HPDE6-E6E7 (cell line): ENCODE data around the gene MTARC1.
A peak's percentile ranks its signal among the peaks of the same experiment; 100 is the strongest.

Experiments
- DNase-seq: peaks from one replicate; pipeline ENCODE4 v3.0.0; 2011; ENCODE audit warnings: missing footprints; ENCODE audit errors: extremely low spot score

The MTARC1 gene

DNA sequence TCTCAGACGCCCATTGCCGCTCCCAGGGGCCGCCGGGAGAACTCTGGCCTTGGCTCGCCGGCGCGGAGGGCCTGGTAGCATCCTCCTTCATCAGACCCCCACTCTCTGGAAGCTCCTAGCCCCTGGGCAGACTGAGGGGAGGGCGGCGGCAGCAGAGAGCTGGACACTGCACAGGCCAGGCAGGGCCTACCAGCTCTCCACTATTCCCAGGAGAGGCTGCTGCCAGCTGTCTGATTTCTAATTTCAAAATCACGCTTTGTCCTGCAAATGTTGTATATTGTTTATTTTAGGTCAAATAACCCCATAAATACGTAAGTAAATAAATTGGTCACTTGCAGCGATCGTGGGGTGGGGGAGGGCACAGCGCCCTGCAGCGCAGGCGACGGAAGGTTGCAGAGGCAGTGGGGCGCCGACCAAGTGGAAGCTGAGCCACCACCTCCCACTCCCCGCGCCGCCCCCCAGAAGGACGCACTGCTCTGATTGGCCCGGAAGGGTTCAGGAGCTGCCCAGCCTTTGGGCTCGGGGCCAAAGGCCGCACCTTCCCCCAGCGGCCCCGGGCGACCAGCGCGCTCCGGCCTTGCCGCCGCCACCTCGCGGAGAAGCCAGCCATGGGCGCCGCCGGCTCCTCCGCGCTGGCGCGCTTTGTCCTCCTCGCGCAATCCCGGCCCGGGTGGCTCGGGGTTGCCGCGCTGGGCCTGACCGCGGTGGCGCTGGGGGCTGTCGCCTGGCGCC, at the start of gene MTARC1:
TSS of gene MTARC1 (plus strand) at position 577 of the 732 bp plus-strand sequence. CDS start at position 609, 32 bp downstream.
- peak; percentile 59 for DNase-seq

- no peak for DNase-seq
These were observed 45.4 kb upstream of the MTARC1 start for GRCh38 chr1:220741349-220741748.

DNA sequence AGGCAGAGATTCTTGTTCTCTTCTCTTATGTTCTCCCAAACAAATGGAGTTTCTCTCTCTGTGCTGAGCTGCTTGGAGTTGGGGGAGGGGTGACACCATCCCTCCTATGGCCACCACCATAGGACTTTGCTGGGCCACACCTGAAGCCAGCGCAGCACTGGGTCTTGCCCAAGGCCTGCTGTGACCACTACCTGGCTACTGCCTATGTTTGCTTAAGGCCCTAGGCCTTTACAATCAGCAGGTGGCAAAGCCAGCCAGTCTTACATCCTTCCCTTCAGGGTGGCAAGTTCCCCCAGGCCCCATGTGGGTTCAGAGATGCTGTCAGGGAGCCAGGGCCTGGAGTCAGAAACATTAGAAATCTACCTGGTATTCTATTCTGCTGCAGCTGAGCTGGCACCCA, 44.9 kb upstream of the MTARC1 start:
- DNase-seq: no peak

DNA sequence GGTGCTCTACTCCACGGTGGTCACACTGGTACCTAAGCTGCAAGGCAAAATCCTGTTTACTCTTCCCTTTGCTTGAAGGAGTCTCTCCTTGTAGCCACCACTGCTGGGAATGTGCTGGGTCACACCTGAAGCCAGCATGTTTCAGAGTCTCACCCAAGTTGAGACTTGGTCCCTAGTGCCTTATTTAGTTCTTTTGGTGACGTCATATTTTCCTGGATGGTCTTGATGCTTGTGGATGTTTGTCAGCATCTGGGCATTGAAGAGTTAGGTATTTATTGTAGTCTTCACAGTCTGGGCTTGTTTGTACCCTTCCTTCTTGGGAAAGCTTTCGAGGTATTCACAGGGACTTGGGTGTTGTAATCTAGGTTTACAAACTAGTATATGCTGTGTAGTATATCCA, 44.2 kb upstream of the MTARC1 start:
- DNase-seq: no peak

- no peak for DNase-seq
These were observed 39.9 kb upstream of the MTARC1 start for GRCh38 chr1:220746851-220747250.

GRCh38 chr1:220747437-220748088, 39.1 kb upstream of the MTARC1 start:
- no peak for DNase-seq

DNA sequence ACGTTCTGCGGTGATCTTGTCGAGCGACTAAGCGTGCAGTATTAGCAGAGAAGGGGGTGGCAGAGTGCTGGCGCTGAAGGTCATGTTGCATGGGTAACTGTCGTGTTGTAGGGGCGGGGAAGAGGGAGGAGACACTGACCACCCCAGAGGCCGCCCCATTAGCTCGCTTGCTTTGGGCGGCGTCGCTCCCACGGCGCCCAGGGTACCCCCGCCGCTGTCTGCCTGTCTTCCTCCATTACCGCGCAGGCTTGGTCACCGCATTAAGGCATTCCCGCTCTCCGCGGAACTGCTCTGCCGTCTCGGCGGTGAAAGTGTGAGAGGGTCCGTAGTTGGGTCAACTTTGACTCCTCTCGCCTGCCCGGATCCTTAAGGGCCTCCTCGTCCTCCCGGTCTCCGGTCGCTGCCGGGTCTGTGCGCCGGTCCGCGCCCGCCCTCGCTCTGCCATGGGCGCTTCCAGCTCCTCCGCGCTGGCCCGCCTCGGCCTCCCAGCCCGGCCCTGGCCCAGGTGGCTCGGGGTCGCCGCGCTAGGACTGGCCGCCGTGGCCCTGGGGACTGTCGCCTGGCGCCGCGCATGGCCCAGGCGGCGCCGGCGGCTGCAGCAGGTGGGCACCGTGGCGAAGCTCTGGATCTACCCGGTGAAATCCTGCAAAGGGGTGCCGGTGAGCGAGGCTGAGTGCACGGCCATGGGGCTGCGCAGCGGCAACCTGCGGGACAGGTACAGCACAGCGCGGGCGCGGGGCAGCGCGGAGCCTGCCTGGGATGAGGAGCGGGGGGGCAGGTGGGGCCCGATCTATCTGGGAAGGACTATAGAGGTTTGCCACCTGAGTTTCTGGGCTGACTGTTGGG, 38.4 kb upstream of the MTARC1 start, which contains the start of gene MTARC2:
TSS of gene MTARC2 (plus strand) at position 234 of the 846 bp plus-strand sequence. CDS start at position 444, 210 bp downstream.
- DNase-seq: peak; percentile 62

DNA sequence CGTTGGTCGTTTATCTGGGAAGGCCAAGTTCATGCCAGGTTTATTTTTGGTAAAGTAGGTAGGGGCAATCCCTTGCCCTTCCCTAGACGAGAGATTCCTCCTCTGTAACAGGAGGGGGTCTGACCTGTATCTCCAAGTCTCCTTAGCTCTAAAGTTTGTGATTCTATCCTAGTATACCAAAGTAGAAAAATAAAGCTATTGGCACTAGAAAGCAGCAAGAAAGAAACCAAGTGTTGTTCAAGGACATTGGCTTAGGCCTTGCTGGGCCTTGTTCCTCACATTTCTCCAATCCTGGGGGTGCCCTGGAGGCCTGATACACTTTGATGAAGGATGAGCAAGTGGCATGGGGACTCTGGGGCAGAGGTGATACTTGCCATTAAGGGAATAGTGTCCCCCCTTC, 37.8 kb upstream of the MTARC1 start:
- no peak for DNase-seq

- no peak for DNase-seq
These were observed 36.6 kb upstream of the MTARC1 start for GRCh38 chr1:220750131-220750515.

DNA sequence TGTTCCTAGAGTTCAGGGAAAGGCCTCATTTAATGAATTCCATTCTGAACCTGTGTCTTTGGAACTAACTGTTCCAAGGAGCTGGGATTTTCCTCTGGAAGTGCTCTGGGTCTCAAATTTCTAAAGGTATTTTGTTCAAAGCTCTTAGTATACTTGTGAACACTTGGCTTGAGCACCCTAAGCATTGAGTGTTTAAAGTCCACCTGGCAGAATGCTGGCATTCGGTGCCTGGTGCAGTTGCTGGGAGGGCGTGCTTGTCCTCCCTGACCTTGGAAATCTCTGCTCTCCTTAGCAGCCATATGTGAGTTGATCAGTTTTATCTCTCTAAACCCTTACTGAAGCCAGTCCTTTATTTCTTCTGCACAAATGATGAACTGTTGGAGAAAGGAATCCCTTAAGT, 35.6 kb upstream of the MTARC1 start:
- no peak for DNase-seq

- no peak for DNase-seq
These were observed 32.3 kb upstream of the MTARC1 start for GRCh38 chr1:220754212-220754917.

GRCh38 chr1:220754918-220755295, 31.8 kb upstream of the MTARC1 start:
- DNase-seq: no peak

- DNase-seq: no peak
These were observed 31.4 kb upstream of the MTARC1 start for GRCh38 chr1:220755309-220755708.

GRCh38 chr1:220757441-220757840, 29.3 kb upstream of the MTARC1 start:
- no peak for DNase-seq

DNA sequence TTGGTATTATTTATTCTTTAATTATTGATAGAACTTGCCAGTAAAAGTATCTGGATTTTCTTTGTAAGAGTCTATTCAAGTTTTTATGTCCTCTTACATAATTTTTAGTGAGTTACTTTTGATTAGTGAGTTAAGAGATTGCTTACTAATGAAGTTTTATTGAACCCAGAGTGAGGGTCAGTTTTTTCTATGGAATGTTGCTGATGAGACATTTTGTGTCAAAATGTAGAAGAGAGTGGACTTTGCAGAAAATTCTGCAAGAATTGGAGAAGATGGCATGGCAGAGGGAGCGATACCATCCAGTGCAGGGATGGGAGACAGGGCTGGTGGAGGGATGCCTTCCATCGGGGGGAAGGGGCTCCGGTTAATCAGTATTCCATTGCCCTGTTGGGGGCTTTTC, 27.6 kb upstream of the MTARC1 start:
- no peak for DNase-seq

- no peak for DNase-seq
These were observed 24.9 kb upstream of the MTARC1 start for GRCh38 chr1:220761688-220762427.

DNA sequence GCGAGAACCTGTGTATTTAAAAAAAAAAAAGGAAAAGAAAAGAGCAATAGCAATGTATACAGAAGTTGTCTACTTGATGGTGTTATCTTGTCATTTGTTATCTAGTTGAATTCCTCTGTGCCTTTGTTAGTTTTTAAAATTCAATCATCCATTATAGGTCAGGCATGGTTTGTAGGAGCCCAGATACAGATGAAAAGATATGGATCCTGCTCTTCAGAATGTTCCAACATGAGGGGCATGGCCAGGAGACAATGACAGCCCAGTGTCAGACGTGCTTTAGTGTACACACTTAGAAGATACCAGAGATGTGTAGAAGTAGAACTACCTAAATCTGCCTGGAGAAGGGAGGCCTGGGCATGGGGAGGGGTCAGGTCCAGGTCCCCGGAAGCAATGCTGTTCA, 22.0 kb upstream of the MTARC1 start:
- no peak for DNase-seq

GRCh38 chr1:220767312-220768125, 19.2 kb upstream of the MTARC1 start:
- no peak for DNase-seq

- DNase-seq: no peak
These were observed 18.5 kb upstream of the MTARC1 start for GRCh38 chr1:220768126-220768601.

DNA sequence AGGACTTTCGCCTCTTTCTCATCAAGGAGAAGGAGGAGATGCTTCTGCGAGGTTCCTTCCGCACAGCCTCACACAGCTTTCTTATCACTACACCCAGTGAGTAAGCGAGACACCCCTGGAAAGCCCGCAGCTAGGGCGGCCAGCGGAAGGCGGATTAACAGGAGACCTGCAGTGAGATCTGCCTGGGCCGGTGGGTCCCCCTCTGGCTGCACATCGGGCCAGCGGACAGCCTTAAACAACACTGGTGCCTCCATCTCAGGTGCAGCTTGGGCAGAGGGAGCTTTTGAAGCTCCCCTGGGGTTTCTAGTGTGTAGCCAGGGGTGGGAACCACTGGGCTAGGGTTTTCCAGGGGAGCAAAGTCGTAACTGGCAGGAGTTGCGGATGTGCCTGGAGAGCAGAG, 17.5 kb upstream of the MTARC1 start:
- no peak for DNase-seq
